ENCODE measurements around the gene EIPR1.

Gene EIPR1

DNA sequence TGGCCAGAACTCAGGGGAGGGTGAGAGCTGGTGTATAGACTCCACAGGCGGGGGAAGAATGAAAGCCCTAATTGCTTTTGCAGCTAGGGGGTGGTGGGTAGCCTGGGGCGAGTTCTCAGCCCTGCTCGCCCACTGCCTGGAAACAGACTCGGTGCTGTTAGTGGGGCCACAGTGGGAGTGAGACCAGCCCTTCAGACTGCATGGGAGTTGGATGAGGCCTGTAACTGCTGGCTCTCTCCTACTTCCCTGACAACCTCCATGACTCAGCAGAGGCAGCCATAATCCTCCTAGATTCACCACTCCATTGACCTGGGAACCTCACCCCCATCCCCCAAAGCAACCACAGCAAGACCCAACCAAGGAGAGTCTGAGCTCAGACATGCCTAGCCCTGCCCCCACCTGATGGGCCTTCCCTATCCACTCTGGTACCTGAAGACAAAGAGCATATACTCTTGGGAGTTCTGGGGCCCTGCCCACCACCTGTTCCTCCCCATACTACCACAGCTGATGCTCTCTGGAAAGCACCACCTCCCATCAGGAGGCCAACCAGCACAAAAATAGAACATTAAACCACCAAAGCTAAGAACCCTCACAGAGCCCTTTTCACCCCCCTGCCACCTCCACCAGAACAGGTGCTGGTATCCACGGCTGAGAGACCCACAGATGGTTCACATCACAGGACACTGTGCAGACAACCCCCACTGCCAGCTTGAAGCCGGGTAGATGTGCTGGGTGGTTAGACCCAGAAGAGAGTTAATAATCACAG lies 226.3 kb downstream of the EIPR1 start:
- no peak for TF ChIP-seq ZFX (IDR thresholded peaks at IDR 0.05)
- TF ChIP-seq, protein P1, sequence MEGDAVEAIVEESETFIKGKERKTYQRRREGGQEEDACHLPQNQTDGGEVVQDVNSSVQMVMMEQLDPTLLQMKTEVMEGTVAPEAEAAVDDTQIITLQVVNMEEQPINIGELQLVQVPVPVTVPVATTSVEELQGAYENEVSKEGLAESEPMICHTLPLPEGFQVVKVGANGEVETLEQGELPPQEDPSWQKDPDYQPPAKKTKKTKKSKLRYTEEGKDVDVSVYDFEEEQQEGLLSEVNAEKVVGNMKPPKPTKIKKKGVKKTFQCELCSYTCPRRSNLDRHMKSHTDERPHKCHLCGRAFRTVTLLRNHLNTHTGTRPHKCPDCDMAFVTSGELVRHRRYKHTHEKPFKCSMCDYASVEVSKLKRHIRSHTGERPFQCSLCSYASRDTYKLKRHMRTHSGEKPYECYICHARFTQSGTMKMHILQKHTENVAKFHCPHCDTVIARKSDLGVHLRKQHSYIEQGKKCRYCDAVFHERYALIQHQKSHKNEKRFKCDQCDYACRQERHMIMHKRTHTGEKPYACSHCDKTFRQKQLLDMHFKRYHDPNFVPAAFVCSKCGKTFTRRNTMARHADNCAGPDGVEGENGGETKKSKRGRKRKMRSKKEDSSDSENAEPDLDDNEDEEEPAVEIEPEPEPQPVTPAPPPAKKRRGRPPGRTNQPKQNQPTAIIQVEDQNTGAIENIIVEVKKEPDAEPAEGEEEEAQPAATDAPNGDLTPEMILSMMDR (conservative IDR thresholded peaks at IDR 0.05), result no peak
- H3K27ac ChIP-seq, result peak overlapping the region; percentile 78

DNA sequence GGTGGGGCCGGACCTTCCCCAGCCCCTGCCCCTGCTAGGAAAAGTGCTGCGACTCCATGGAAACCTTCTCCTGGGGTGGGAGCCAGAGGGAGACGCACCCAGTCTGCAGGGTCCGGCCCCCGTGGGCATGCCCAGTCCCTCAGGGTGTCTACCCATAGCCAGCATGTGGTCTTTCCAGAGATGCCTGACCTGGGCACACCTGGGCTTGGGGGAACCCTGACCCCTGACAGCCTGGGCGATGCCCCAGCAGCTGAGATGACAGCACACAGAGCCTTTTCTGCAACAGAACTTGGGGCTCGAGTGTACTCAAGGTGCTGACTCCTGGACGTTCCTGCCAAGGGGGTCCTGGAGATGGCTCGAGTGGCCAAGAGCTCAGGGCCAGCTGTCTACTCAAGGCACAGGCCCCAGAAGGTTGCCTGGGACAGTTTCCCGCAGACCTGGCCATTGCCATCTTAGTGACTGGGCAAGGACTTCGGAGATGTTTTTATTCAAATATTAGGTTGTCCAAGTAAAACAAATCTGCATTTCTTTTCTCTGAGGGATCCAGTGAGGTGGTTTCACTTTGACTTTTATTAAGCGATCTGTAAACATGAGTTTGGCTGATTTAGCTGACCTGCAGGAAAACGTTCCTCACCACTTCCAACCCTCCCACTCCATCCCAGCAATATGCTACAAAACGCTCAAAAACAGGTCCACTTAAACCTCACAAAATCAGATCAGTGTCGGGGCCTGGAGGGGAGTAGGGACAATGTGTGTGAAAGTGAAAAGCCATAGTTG lies 228.0 kb downstream of the EIPR1 start:
- no peak for TF ChIP-seq ZFX (IDR thresholded peaks at IDR 0.05)
- TF ChIP-seq, protein P1 (conservative IDR thresholded peaks at IDR 0.05), result no peak
- H3K27ac ChIP-seq, result peak overlapping the region; percentile 78

DNA sequence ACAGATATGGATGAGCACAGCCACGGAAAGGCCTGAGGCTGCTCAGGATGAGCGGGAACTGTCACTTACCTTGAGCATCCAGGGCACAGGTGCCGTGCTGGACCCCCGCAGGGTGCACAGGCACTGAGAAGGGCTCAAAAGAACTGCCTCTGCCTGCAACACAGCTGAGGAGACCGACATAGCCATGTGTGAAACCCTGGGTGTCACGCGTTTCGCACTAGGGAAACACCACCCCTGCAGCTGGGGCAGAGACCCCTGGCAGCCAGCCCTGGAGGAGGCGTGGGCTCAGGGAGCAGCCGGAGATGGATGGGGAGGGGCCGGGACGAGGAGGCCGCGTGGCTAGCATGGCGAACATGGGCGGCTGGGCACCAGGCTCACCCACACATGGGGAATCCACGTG lies 228.9 kb downstream of the EIPR1 start:
- TF ChIP-seq ZFX (IDR thresholded peaks at IDR 0.05), result no peak
- TF ChIP-seq, protein P1 (conservative IDR thresholded peaks at IDR 0.05), result no peak
- H3K27ac ChIP-seq, result peak overlapping the region; percentile 78

DNA sequence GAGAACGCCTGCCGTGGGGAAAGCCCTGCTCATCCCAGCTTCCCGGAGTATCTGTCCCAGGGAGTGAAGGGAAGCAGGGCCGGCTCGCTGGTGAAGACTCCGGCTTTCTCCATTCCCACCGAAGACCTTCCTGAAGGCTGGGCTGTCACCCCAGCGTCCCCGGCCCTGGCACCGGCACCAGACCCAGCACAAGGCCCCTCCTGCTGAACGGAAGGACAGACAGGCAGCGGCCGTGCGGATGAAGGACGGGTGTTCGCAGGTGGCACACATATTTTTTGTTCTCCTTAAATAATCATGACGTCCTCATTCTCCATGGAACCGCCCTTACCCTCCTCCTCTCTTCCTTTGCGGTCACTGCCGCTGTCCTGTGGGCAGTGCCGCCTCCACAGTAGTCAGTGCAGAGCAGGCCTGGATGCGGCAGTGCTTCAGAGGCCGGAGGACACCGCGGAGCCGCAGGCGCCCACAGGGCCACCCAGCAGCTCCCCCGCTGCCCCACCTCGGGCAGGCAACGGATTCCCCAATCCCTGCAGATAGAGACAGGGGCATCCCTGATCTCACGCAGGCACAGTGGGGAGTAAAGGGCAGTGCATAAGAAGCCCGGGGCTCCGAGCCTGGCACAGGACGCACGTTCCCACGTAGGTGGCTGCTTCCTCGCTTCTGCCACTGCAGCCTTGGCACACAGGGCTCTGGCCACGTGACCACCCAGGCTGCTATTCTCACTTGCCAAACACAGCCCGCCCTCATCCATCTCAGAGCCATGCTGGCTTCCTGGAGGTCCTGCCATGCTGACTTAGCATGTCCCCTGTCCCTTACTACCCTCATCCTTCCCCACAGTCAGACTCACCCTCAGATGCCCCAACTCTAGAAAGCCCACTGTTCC lies 229.7 kb downstream of the EIPR1 start:
- TF ChIP-seq, protein P1 (conservative IDR thresholded peaks at IDR 0.05), result no peak
- TF ChIP-seq ZFX (IDR thresholded peaks at IDR 0.05), result no peak
- H3K27ac ChIP-seq, result peak overlapping the region; percentile 78; the same call in 1 of the 2 replicates

DNA sequence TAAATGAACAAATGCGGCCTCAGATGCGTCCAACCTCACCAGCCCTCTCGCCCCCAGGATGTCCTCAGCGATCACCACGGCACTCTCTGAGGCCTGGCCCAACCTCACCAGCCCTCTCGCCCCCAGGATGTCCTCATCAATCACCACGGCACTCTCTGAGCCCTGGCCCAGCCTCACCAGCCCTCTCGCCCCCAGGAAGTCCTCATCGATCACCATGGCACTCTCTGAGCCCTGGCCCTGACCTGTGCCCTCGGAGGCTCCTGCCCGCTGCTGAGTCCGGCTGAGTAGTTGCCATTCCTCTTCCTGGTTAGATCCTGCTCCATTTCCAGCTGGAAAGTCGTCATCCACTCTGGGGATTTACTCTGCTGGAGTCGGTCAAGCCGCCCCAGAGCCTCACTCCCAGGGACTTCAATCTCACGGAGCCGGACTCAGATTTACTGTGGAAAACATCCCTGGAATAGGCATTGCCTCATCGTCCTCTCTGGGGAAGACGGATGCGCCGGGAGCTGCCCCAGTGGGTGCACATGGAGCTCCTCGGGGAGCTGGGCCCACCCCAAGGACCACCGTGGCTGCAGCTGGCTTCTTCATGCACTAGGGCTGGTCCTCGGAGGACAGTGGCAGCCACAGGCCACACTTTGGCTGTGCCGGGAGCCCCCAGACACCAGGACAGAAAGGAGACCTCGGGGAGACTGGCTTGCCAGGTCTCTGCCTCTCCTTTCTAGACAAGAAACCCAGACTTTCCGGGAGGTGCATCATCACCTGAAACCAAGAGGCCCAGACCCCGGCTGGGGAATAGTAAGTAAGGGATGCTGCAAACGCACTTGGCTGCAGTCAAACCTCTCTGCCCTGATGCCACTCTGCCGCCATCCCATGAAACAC lies 230.6 kb downstream of the EIPR1 start:
- H3K27ac ChIP-seq, result no peak overlapping the region

DNA sequence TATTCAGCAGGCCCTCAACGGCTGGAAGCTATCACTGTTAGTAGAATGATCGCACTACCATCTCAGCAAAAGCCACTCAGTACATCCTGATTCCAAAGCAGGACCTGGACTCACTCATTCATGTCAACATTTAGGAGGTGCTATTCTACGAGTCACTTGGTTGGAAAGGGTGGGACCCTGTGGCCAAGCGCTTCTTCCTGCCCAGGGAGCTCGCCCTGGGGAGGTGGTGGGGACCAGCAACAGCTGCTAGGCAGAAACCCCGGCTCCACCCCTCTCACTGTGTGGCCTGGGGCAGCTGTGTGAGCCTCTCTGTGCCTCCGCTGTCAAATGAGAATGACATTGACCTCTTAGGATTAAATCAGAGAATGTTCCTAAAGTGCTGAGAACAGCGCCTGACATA lies 231.4 kb downstream of the EIPR1 start:
- TF ChIP-seq ZFX (IDR thresholded peaks at IDR 0.05), result no peak
- TF ChIP-seq, protein P1 (conservative IDR thresholded peaks at IDR 0.05), result no peak
- H3K27ac ChIP-seq, result no peak overlapping the region

More for the DNA sequence above, 230.6 kb downstream of the EIPR1 start:
- TF ChIP-seq, protein P1 (conservative IDR thresholded peaks at IDR 0.05), result no peak
